Endothelial cell of umbilical vein (primary cell): ENCODE results near the gene DLG3. TPM values are rescaled to one million over a fixed set of nuclear protein-coding genes. Genes with fewer than 3 reads are reported as not detected.

ENCODE experiments used
- BruUV-seq: library from RNA; stranded (reverse); fragments of 400-500 nt; replicated peaks from 2 replicates; lab custom pipeline; 2021; lab: Mats Ljungman, UMichigan
- CTCF ChIA-PET: fragments of 300-600, 350-600 bp; sonication (Branson Sonifier 250); formaldehyde crosslinking; loops from one replicate; lab custom pipeline; 2021; ENCODE audit warnings: antibody characterized with exemption, inconsistent platforms; lab: Charles Lee
- POLR2A ChIA-PET: fragments of 300-600, 350-600 bp; sonication (Branson Sonifier 250); formaldehyde crosslinking; loops from one replicate; lab custom pipeline; 2021; ENCODE audit warnings: antibody characterized with exemption, inconsistent platforms; lab: Charles Lee
- DNase-seq: peaks from one replicate; pipeline ENCODE4 v3.0.0-alpha.2; 2011; ENCODE audit warnings: low read depth, low spot score
- FAIRE-seq: peaks from 2 replicates; lab custom pipeline; 2011; peaks lifted over from hg19 to GRCh38; lab: Jason Lieb, UNC
- H2AFZ ChIP-seq: 2 replicates; pipeline ENCODE4 v1.6.0; 2012; ENCODE audit warnings: low read depth, low read length, control low read depth, inconsistent platforms
- H3K27ac ChIP-seq: 2 replicates; pipeline ENCODE4 v1.5.1; 2011; ENCODE audit warnings: low read depth, mild to moderate bottlenecking, control low read depth, low read length, moderate library complexity; ENCODE audit not compliant: insufficient read depth
- H3K27me3 ChIP-seq, 2 experiments: 2 replicates each; pipeline versions ENCODE4 v1.6.0 to v1.6.1; 2011; ENCODE audit warnings: low read length in 2 of 2, mixed read lengths in 1 of 2; ENCODE audit not compliant: control insufficient read depth in 2 of 2, insufficient read depth in 2 of 2
- H3K36me3 ChIP-seq, 2 experiments: 2 replicates in 1 of 2; 3 replicates in 1 of 2; pipeline ENCODE4 v1.5.1; 2011; ENCODE audit warnings: low read length in 2 of 2, mild to moderate bottlenecking in 1 of 2, moderate library complexity in 1 of 2; ENCODE audit not compliant: control insufficient read depth in 2 of 2, insufficient read depth in 2 of 2; ENCODE audit errors: extremely low read depth in 1 of 2
- H3K4me1 ChIP-seq: 3 replicates; pipeline ENCODE4 v1.5.1; 2011; ENCODE audit warnings: mild to moderate bottlenecking, low read length; ENCODE audit not compliant: control insufficient read depth, insufficient read depth; ENCODE audit errors: extremely low read depth
- H3K4me2 ChIP-seq: 2 replicates; pipeline ENCODE4 v1.6.1; 2011; ENCODE audit warnings: low read length, control low read depth, mixed read lengths; ENCODE audit not compliant: insufficient read depth
- H3K4me3 ChIP-seq, 3 experiments: fragments of 200-600 bp in 1 of 3; sonication (generic), shearing (Covaris generic) in 1 of 3; replicated peaks in 1 of 3; 2 replicates each; pipeline ENCODE4 v1.5.1; 2011 to 2016; ENCODE audit warnings: control low read depth in 3 of 3, low read length in 3 of 3, mild to moderate bottlenecking in 2 of 3, inconsistent platforms in 1 of 3, low read depth in 1 of 3, moderate library complexity in 1 of 3; ENCODE audit not compliant: insufficient read depth in 1 of 3
- H3K79me2 ChIP-seq: 2 replicates; pipeline ENCODE4 v1.6.0; 2012; ENCODE audit warnings: low read length, inconsistent platforms; ENCODE audit not compliant: control insufficient read depth, insufficient read depth
- H3K9ac ChIP-seq: replicated peaks from 2 replicates; pipeline ENCODE3; 2011; ENCODE audit warnings: low read length, control low read depth; ENCODE audit not compliant: insufficient read depth; ENCODE audit errors: extremely low read depth
- H3K9me1 ChIP-seq: replicated peaks from 3 replicates; pipeline ENCODE4 v1.6.0; 2011; ENCODE audit warnings: mild to moderate bottlenecking, low read length; ENCODE audit not compliant: control insufficient read depth, insufficient read depth; ENCODE audit errors: extremely low read depth
- H3K9me3 ChIP-seq: replicated peaks from 2 replicates; pipeline ENCODE4 v1.5.1; 2012; ENCODE audit warnings: low read length, inconsistent platforms; ENCODE audit not compliant: control insufficient read depth, insufficient read depth
- H4K20me1 ChIP-seq: replicated peaks from 2 replicates; pipeline ENCODE3; 2011; ENCODE audit warnings: mild to moderate bottlenecking, low read length; ENCODE audit not compliant: control insufficient read depth, insufficient read depth; ENCODE audit errors: extremely low read depth
- CTCF ChIP-seq, 2 donors: IDR thresholded peaks; 1 replicate in 1 of 2; 2 replicates in 1 of 2; pipeline ENCODE4 v1.5.1; 2011; ENCODE audit warnings: low read length in 2 of 2, mild to moderate bottlenecking in 2 of 2, moderate library complexity in 2 of 2, control low read depth in 1 of 2, inconsistent platforms in 1 of 2, low read depth in 1 of 2; ENCODE audit not compliant: insufficient read depth in 1 of 2; ENCODE audit errors: extremely low read depth in 1 of 2
- EZH2 ChIP-seq: IDR thresholded peaks from 2 replicates; pipeline ENCODE4 v1.6.1; 2012; ENCODE audit warnings: borderline replicate concordance, low read depth, mild to moderate bottlenecking, moderate library complexity, low read length, inconsistent platforms; ENCODE audit not compliant: severe bottlenecking
- FOS ChIP-seq: IDR thresholded peaks from 2 replicates; pipeline ENCODE4 v1.6.1; 2011; ENCODE audit warnings: mild to moderate bottlenecking, low read length, moderate library complexity, borderline replicate concordance; ENCODE audit not compliant: insufficient read depth
- GATA2 ChIP-seq: IDR thresholded peaks from 2 replicates; pipeline ENCODE4 v1.7.0; 2011; ENCODE audit warnings: low read depth, mild to moderate bottlenecking, moderate library complexity, mixed read lengths, low read length; ENCODE audit not compliant: insufficient read length, insufficient read depth
- JUN ChIP-seq: IDR thresholded peaks from 2 replicates; pipeline ENCODE4 v1.6.1; 2011; ENCODE audit warnings: borderline replicate concordance, low read depth; ENCODE audit not compliant: insufficient read length, insufficient read depth
- MAX ChIP-seq: IDR thresholded peaks from 2 replicates; pipeline ENCODE4 v1.6.1; 2011; ENCODE audit not compliant: insufficient read depth, insufficient read length
- MYC ChIP-seq: IDR thresholded peaks from one replicate; pipeline ENCODE4 v1.6.1; 2011; ENCODE audit warnings: mild to moderate bottlenecking, low read depth, low read length
- POLR2A ChIP-seq: IDR thresholded peaks from 2 replicates; pipeline ENCODE4 v1.6.1; 2012; ENCODE audit warnings: low read depth, mild to moderate bottlenecking, control low read depth, low read length
- POLR2AphosphoS5 ChIP-seq: IDR thresholded peaks from 2 replicates; pipeline ENCODE4 v1.6.1; 2012; ENCODE audit warnings: low read depth, mild to moderate bottlenecking, control low read depth, low read length, moderate library complexity; ENCODE audit not compliant: insufficient read depth
- dilution Hi-C: fragments of 300-500 bp; cut with MboI; formaldehyde crosslinking; loops from one replicate; pipeline ENCODE4 v1.15.0; 2019; ENCODE audit warnings: low sequenced_read_pairs; ENCODE audit not compliant: extremely low pct_ligation_motif_present
- intact Hi-C: fragments of 100-400 bp; cut with micrococcal nuclease; formaldehyde crosslinking; loops from one replicate; pipeline ENCODE4 v1.10.0; 2022
- polyA plus RNA-seq, 4 experiments: library from polyadenylated mRNA; depleted of rRNA in 3 of 4; stranded (reverse) in 3 of 4; unstranded in 1 of 4; fragments of >200 nt; gene quantifications; 2 replicates each; pipeline versions ENCODE4 v1.2.1 to v1.2.3, GENCODE V29; 2011 to 2012; ENCODE audit warnings: missing spikeins in 1 of 4
- total RNA-seq: library from RNA; stranded (reverse); gene quantifications from 2 replicates; pipeline ENCODE4 v1.2.3, GENCODE V29; 2021

Gene DLG3
- total and polyA plus RNA-seq, 2 donors (not counting 3 experiments of a cell fraction or from before 2014, with no cell fraction given): 1.2 to 3.2 TPM

DNA sequence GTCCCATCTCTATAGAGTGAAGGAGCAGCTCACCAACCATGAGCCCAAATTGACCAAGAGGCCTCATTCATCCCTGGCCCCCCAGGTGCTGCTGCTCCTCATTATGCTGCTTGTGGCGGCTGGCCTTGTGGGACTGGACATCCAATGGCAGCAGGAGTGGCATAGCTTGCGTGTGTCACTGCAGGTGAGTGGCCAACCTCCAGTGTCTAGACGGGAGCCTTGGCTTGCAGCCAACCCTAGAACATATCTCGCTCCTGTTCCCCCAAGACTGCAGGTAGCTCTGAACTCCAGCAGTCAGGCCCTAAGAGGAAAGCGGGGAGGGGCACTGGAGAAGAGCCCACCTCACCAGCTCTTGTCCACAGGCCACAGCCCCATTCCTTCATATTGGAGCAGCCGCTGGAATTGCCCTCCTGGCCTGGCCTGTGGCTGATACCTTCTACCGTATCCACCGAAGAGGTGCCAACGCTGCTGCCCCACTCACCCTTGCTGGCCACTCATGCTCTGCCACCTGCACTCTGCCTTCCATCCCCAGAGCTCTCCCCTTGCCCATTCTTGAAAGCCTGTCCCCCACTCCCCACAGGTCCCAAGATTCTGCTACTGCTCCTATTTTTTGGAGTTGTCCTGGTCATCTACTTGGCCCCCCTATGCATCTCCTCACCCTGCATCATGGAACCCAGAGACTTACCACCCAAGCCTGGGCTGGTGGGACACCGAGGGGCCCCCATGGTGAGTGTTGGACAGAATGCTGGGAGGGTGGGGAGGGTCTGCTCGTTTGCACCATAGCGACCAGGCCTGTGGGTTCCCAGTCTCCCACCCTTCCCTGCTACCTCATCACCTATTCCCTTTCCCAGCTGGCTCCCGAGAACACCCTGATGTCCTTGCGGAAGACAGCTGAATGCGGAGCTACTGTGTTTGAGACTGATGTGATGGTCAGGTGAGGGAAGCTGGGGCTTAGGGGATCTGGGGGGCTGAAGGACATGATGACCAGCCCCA, 18.1 kb upstream of the DLG3 start:
- FAIRE-seq: no peak
- POLR2A ChIA-PET: no interaction called here
- dilution Hi-C loops: no loop called here

GRCh38 chrX:70427365-70427764, 17.3 kb upstream of the DLG3 start:
- no peak for FAIRE-seq
- dilution Hi-C loops: no loop called here
- Histone ChIP-seq H3K36me3 (no peaks in the 10 kb centered on the region), H3K9ac (no peak overlapping the region), H3K9me1 (no peaks in the 10 kb centered on the region), H3K27me3 (no peaks in the 10 kb centered on the region), H3K79me2 (no peaks in the 10 kb centered on the region), H4K20me1 (no peaks in the 10 kb centered on the region), H3K9me3 (no peaks in the 10 kb centered on the region), H3K4me3 (no peak overlapping the region), H3K4me2 (no peak overlapping the region), H3K27ac (no peak overlapping the region), H2AFZ (no peak overlapping the region), H3K4me1 (no peaks in the 10 kb centered on the region)
- POLR2A ChIA-PET: no interaction called here
- DNase-seq: no peak
- TF ChIP-seq FOS (no peak), CTCF (IDR thresholded peaks at IDR 0.05; ENCODE audit: extremely low read depth in 1 of 2, insufficient read depth in 1 of 2, low read depth in 1 of 2, low read length in 2 of 2) (no peak), GATA2 (no peak), POLR2A (no peak), MAX (no peak), JUN (no peak)
- no TSS peak for BruUV-seq
- CTCF ChIA-PET: no interaction called here
- intact Hi-C loops: no loop called here

More for the DNA sequence above, 18.1 kb upstream of the DLG3 start:
- BruUV-seq: no TSS peak
- Histone ChIP-seq H2AFZ (no peak overlapping the region), H3K79me2 (no peaks in the 10 kb centered on the region), H4K20me1 (no peaks in the 10 kb centered on the region), H3K27ac (no peak overlapping the region), H3K9ac (no peak overlapping the region), H3K4me1 (no peaks in the 10 kb centered on the region), H3K4me3 (no peak overlapping the region), H3K9me3 (no peaks in the 10 kb centered on the region), H3K36me3 (no peaks in the 10 kb centered on the region), H3K9me1 (no peaks in the 10 kb centered on the region), H3K4me2 (no peak overlapping the region), H3K27me3 (no peaks in the 10 kb centered on the region)
- no peak for TF ChIP-seq POLR2A
- TF ChIP-seq MAX: no peak
- no peak for TF ChIP-seq MYC
- TF ChIP-seq FOS: no peak
- no peak for TF ChIP-seq POLR2AphosphoS5
- TF ChIP-seq GATA2: no peak
- TF ChIP-seq EZH2: no peak
- intact Hi-C loops: no loop called here
- DNase-seq: no peak
- CTCF ChIA-PET: interaction anchor here (0.7 kb wide), 1 partner anchor 46 kb away, joined by 3 read pairs; no protein-coding TSS in a partner anchor
